Esophagus squamous epithelium (tissue), 5 donors: ENCODE measurements around the gene CARD11. TPM values are rescaled to one million over a fixed set of nuclear protein-coding genes. Genes with fewer than 3 reads are reported as not detected.

Experiments
- DNase-seq: peaks from one replicate; lab custom pipeline; 2025; lab: John Stamatoyannopoulos, UW
- H3K27ac ChIP-seq, 4 donors: fragments of 200-600 bp; sonication (generic); one replicate each; pipeline ENCODE4 v1.5.1; 2016 to 2019; ENCODE audit warnings: mild to moderate bottlenecking in 1 of 4
- H3K27me3 ChIP-seq, 4 donors: fragments of 200-600 bp; sonication (generic); 1 replicate in 3 of 4; 2 replicates in 1 of 4; pipeline versions ENCODE4 v1.5.1 to v1.6.0; 2017 to 2021; ENCODE audit warnings: antibody characterized with exemption in 1 of 4
- H3K36me3 ChIP-seq, 3 donors: fragments of 200-600 bp; sonication (generic); one replicate each; pipeline ENCODE4 v1.5.1; 2016 to 2019
- H3K4me1 ChIP-seq, 3 donors: fragments of 200-600 bp; sonication (generic); one replicate each; pipeline ENCODE4 v1.5.1; 2017 to 2019
- H3K4me3 ChIP-seq, 4 donors: fragments of 200-600 bp; sonication (generic); 1 replicate in 3 of 4; 2 replicates in 1 of 4; pipeline ENCODE4 v1.5.1; 2016 to 2019; ENCODE audit warnings: mild to moderate bottlenecking in 2 of 4, moderate library complexity in 1 of 4
- H3K9me3 ChIP-seq, 3 donors: fragments of 200-600 bp; sonication (generic); one replicate each; pipeline ENCODE4 v1.5.1; 2016 to 2019
- POLR2A ChIP-seq, 4 donors: fragments of 450-650 bp; IDR thresholded peaks; one replicate each; pipeline ENCODE4 v1.6.1; 2017; ENCODE audit warnings: antibody characterized with exemption in 4 of 4, mild to moderate bottlenecking in 4 of 4, moderate library complexity in 3 of 4
- WGBS, 2 donors: methylation state at CpG; one replicate each; pipeline ENCODE4 v1.1.5; 2018; 5-methylcytosine and 5-hydroxymethylcytosine counted together
- intact Hi-C: fragments of 100-400 bp; cut with DNase I; formaldehyde crosslinking; loops from one replicate; pipeline ENCODE4 v1.15.0; 2022
- total RNA-seq, 4 donors: library from RNA; depleted of rRNA; stranded (reverse); fragments of >200 nt; gene quantifications; one replicate each; pipeline ENCODE4 v1.1.0, GENCODE V29; 2016
- TF ChIP-seq, protein P1 (sequence below), 6 experiments: fragments of 450-650 bp in 4 of 6; fragments of 200-600 bp in 2 of 6; sonication (generic) in 2 of 6; IDR thresholded peaks; one replicate each; pipeline ENCODE4 v1.5.1; 2016 to 2019; ENCODE audit warnings: antibody characterized with exemption in 6 of 6, mild to moderate bottlenecking in 4 of 6, moderate library complexity in 4 of 6
- donor health status: DM: yes; HTN: yes; CAD: no.

Gene CARD11
- total RNA-seq, 4 donors from 2014 or later: 0.92 to 2.6 (median 1.6) TPM

DNA sequence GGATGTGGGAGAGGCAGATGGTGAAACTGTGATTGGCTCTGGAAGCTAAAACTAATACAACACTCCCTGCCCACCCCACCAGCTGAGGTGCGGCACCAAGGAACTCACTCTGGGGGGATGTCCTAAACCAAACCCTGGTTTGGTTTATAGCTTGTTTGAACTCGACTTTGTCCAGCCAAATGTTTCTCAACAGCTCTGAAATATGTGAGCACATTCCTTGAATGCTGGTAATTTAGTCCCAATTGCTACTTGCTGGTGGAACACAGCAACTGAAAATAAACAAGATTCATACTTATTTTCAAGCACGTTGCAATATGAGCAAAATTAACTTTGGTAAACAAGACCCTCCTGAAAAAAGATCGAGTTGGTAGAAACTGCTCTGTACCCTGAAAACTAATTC, 39.7 kb upstream of the CARD11 start:
- 44 to 53% methylated on average over 4 of the region's 4 CpGs for WGBS, 2 donors
- H3K9me3 ChIP-seq: no peaks in the 10 kb centered on the region
- no peak for TF ChIP-seq POLR2A (IDR thresholded peaks at IDR 0.05)
- TF ChIP-seq, protein P1, sequence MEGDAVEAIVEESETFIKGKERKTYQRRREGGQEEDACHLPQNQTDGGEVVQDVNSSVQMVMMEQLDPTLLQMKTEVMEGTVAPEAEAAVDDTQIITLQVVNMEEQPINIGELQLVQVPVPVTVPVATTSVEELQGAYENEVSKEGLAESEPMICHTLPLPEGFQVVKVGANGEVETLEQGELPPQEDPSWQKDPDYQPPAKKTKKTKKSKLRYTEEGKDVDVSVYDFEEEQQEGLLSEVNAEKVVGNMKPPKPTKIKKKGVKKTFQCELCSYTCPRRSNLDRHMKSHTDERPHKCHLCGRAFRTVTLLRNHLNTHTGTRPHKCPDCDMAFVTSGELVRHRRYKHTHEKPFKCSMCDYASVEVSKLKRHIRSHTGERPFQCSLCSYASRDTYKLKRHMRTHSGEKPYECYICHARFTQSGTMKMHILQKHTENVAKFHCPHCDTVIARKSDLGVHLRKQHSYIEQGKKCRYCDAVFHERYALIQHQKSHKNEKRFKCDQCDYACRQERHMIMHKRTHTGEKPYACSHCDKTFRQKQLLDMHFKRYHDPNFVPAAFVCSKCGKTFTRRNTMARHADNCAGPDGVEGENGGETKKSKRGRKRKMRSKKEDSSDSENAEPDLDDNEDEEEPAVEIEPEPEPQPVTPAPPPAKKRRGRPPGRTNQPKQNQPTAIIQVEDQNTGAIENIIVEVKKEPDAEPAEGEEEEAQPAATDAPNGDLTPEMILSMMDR (IDR thresholded peaks at IDR 0.05): no peak
- peaks cover 0 to 18% (median 0%) of the 10 kb centered on the region in 4 donors for H3K27me3 ChIP-seq
- no peaks in the 10 kb centered on the region for H3K36me3 ChIP-seq
- H3K27ac ChIP-seq: no peak overlapping the region
- intact Hi-C loops: no loop called here
- DNase-seq: no peak
- no peaks in the 10 kb centered on the region for H3K4me1 ChIP-seq
- no peak overlapping the region for H3K4me3 ChIP-seq

DNA sequence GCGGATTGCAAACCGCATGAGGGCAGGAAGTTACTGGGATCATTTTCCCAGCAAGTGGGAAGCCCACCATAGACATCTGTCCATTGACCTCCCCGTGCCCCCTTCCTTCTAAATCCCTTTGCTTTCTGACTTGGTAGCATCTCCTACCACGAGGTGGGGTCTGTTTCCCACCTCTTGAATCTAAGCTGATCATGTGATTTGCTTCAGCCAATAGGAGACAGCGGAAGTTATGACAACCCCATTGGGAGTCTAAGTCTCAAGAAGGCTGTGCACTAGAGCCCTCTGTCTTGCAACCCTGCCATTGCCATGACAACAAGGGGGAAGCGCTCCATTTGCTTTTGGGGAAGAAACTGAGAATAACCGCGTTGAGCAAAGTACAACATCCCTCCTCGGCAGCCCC, 39.2 kb upstream of the CARD11 start:
- whole genome bisulfite sequencing, 2 donors: 69 to 77% methylated on average over 6 to 9 of the region's 9 CpGs

DNA sequence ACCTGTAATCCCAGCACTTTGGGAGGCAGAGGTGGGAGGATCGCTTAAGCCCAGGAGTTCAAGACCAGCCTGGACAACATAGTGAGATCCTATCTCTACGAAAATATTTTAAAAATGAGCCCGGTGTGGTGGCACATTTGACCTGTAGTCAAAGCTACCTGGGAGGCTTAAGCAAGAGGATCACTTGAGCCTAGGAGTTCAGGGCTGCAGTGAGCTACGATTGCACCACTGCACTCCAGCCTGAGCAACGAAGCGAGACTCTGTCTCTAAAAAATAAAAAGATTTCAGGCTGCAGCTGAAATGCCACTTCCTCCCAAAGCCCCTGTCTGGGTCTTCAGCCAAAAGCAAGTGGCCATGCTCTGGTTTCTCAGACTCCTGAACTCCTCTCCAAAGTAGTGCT, 38.7 kb upstream of the CARD11 start:
- no peak for DNase-seq

More for the DNA sequence above, 39.2 kb upstream of the CARD11 start:
- TF ChIP-seq POLR2A (IDR thresholded peaks at IDR 0.05): no peak
- TF ChIP-seq, protein P1 (IDR thresholded peaks at IDR 0.05): no peak
- Histone ChIP-seq H3K4me3 (no peak overlapping the region), H3K4me1 (no peaks in the 10 kb centered on the region), H3K27me3 (peaks cover 0 to 18% (median 0%) of the 10 kb centered on the region in 4 donors), H3K9me3 (no peaks in the 10 kb centered on the region), H3K27ac (no peak overlapping the region), H3K36me3 (no peaks in the 10 kb centered on the region)
- DNase-seq: no peak
- intact Hi-C loops: no loop called here

DNA sequence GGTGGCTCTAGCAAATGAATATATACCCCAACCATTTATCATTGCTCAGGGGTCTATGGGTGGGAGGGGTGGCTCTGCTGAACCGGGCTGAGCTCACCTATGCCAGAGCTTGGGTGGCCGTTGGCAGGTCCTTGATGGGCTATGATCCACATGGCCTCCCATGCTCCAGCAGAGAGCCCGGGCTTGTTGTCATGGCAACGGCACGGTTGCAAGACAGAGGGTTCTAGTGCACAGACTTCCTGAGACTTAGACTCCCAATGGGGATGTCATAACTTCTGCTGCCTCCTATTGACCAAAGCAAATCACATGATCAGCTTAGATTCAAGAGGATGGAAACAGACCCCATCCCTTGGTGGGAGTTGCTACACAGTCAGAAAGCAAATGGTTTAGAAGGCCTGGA, 36.4 kb upstream of the CARD11 start:
- Histone ChIP-seq H3K36me3 (no peaks in the 10 kb centered on the region), H3K27ac (no peak overlapping the region), H3K9me3 (peaks cover 0 to 10% (median 8%) of the 10 kb centered on the region in 3 donors), H3K4me1 (no peaks in the 10 kb centered on the region), H3K27me3 (no peaks in the 10 kb centered on the region), H3K4me3 (no peak overlapping the region)
- TF ChIP-seq, protein P1 (IDR thresholded peaks at IDR 0.05): no peak
- no peak for TF ChIP-seq POLR2A (IDR thresholded peaks at IDR 0.05)
- intact Hi-C loops: no loop called here
- 80 to 83% methylated on average over 1 of the region's 5 CpGs for WGBS, 2 donors
- DNase-seq: no peak

More for the DNA sequence above, 38.7 kb upstream of the CARD11 start:
- TF ChIP-seq, protein P1 (IDR thresholded peaks at IDR 0.05): no peak
- no peak for TF ChIP-seq POLR2A (IDR thresholded peaks at IDR 0.05)
- peaks cover 0 to 16% (median 0%) of the 10 kb centered on the region in 4 donors for H3K27me3 ChIP-seq
- intact Hi-C loops: no loop called here
- no peaks in the 10 kb centered on the region for H3K36me3 ChIP-seq
- H3K4me1 ChIP-seq: no peaks in the 10 kb centered on the region
- no peaks in the 10 kb centered on the region for H3K9me3 ChIP-seq
- no peak overlapping the region for H3K27ac ChIP-seq
- 78 to 84% methylated on average over 4 to 6 of the region's 6 CpGs for WGBS, 2 donors
- no peak overlapping the region for H3K4me3 ChIP-seq

DNA sequence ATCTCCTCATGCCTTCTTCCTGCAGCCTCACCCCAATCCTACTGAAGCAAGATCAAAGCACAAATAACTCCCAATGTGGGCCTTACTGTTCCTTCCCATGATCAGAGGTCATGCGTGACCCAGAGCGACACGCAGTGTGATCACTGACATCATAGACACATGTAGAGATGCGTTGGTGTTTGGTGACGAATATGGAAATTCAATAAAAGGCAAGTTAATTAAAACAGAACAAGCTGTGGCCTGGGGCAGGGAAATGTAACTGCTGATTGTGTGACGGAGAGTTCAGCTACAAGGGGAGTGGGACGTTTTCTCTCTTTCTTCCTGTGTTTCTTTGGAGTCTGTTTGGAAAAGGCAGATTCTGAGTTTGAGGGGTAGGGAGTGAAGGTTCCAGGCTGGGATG, 34.8 kb upstream of the CARD11 start:
- H3K4me3 ChIP-seq: no peak overlapping the region
- no peaks in the 10 kb centered on the region for H3K27me3 ChIP-seq
- H3K4me1 ChIP-seq: no peaks in the 10 kb centered on the region
- peaks cover 0 to 10% (median 8%) of the 10 kb centered on the region in 3 donors for H3K9me3 ChIP-seq
- intact Hi-C loops: no loop called here
- H3K36me3 ChIP-seq: no peaks in the 10 kb centered on the region
- no peak for TF ChIP-seq POLR2A (IDR thresholded peaks at IDR 0.05)
- TF ChIP-seq, protein P1 (IDR thresholded peaks at IDR 0.05): no peak
- no peak for DNase-seq
- 46 to 72% methylated on average over 6 to 7 of the region's 7 CpGs for WGBS, 2 donors
- H3K27ac ChIP-seq: no peak overlapping the region
